Natural killer cell (primary cell): ENCODE data around the gene BIN1. TPM values are rescaled to one million over a fixed set of nuclear protein-coding genes. Genes with fewer than 3 reads are reported as not detected.

Experiments used
- ATAC-seq, 3 donors: fragments of 150-1000 bp in 2 of 3; fragments of 200-7000 bp in 1 of 3; cut with Tn5 transposase; 1 replicate in 1 of 3; 2 replicates in 2 of 3; pipeline ENCODE4 v1.10.0; 2021; ENCODE audit warnings: mild to moderate bottlenecking in 2 of 3, moderate library complexity in 2 of 3
- DNase-seq, 2 donors: peaks; one replicate each; pipeline versions ENCODE4 v3.0.0 to v3.0.0-alpha.2; 2013 to 2021; ENCODE audit warnings: mixed read lengths in 1 of 2
- H3K27ac ChIP-seq: one replicate; pipeline ENCODE4 v1.5.1; 2013; ENCODE audit warnings: mild to moderate bottlenecking, low read length
- H3K27me3 ChIP-seq: one replicate; pipeline ENCODE4 v1.6.1; 2013; ENCODE audit warnings: low read length; ENCODE audit not compliant: control insufficient read depth, insufficient read depth
- H3K36me3 ChIP-seq: one replicate; pipeline ENCODE4 v1.6.1; 2013; ENCODE audit warnings: low read length; ENCODE audit not compliant: control insufficient read depth, insufficient read depth
- H3K4me1 ChIP-seq: one replicate; pipeline ENCODE4 v1.6.1; 2013; ENCODE audit warnings: low read length; ENCODE audit not compliant: control insufficient read depth, insufficient read depth
- H3K4me3 ChIP-seq: one replicate; pipeline ENCODE4 v1.5.1; 2013; ENCODE audit warnings: low read length
- H3K9me3 ChIP-seq: one replicate; pipeline ENCODE4 v1.6.1; 2013; ENCODE audit warnings: low read length; ENCODE audit not compliant: control insufficient read depth, insufficient read depth
- H3K27ac Mint-ChIP-seq, 2 donors: one replicate each; pipeline ENCODE4 v1.8.0; 2022; ENCODE audit warnings: mild to moderate bottlenecking in 2 of 2, mixed read lengths in 2 of 2, moderate library complexity in 1 of 2
- H3K27me3 Mint-ChIP-seq, 2 donors: one replicate each; pipeline ENCODE4 v1.8.0; 2022; ENCODE audit warnings: low read depth in 2 of 2, mixed read lengths in 2 of 2
- H3K36me3 Mint-ChIP-seq: one replicate; pipeline ENCODE4 v1.8.0; 2022; ENCODE audit warnings: mixed read lengths
- H3K4me1 Mint-ChIP-seq, 2 donors: one replicate each; pipeline ENCODE4 v1.8.0; 2022; ENCODE audit warnings: mixed read lengths in 2 of 2
- H3K4me3 Mint-ChIP-seq: one replicate; pipeline ENCODE4 v1.8.0; 2022; ENCODE audit warnings: mild to moderate bottlenecking, moderate library complexity, mixed read lengths
- H3K9me3 Mint-ChIP-seq, 2 donors: one replicate each; pipeline ENCODE4 v1.8.0; 2022; ENCODE audit warnings: mixed read lengths in 2 of 2
- CTCF ChIP-seq: fragments of 200-600 bp; IDR thresholded peaks from one replicate; pipeline ENCODE4 v1.8.0; 2022; ENCODE audit warnings: antibody characterized with exemption
- whole genome bisulfite sequencing: methylation state at CpG from one replicate; pipeline ENCODE4 v1.1.7; 2013; ENCODE audit warnings: missing lambda C conversion rate; ENCODE audit not compliant: insufficient coverage; 5-methylcytosine and 5-hydroxymethylcytosine counted together
- intact Hi-C: fragments of 100-400 bp; cut with micrococcal nuclease; formaldehyde crosslinking; loops from one replicate; pipeline ENCODE4 v1.14.2; 2022
- total RNA-seq, 4 donors: library from RNA; stranded (reverse); fragments of 120-200 nt in 1 of 4; gene quantifications; one replicate each; pipeline versions ENCODE4 v1.2.3 to v1.2.4, GENCODE V29; 2013 to 2022

Gene BIN1
- total RNA-seq, 3 donors from 2014 or later (not counting 1 experiment from before 2014, with no cell fraction given), result 73.5 to 131 (median 107) TPM

GRCh38 chr2:127074358-127074757 lies 32.6 kb downstream of the BIN1 start:
- Mint-ChIP-seq H3K4me1 (peaks cover 54 to 75% of the 10 kb centered on the region in 2 donors), H3K27me3 (no peaks in the 10 kb centered on the region), H3K4me3 (no peak overlapping the region), H3K27ac (peak overlapping the region; percentile 65 to 97), H3K9me3 (no peaks in the 10 kb centered on the region), H3K36me3 (no peaks in the 10 kb centered on the region)
- intact Hi-C loops, result no loop called here
- DNase-seq (no peak), ATAC-seq (no peak)
- Histone ChIP-seq H3K9me3 (no peaks in the 10 kb centered on the region), H3K4me1 (peaks cover 60% of the 10 kb centered on the region), H3K27me3 (no peaks in the 10 kb centered on the region), H3K27ac (no peak overlapping the region), H3K36me3 (peaks cover 46% of the 10 kb centered on the region), H3K4me3 (no peak overlapping the region)
- no peak for TF ChIP-seq CTCF
- WGBS, result 92% methylated on average over 3 of the region's 3 CpGs

GRCh38 chr2:127072970-127073369 lies 34.0 kb downstream of the BIN1 start:
- H3K27ac Mint-ChIP-seq, result no peak overlapping the region

GRCh38 chr2:127072396-127072795 lies 34.6 kb downstream of the BIN1 start:
- Mint-ChIP-seq H3K27me3 (no peaks in the 10 kb centered on the region), H3K9me3 (no peaks in the 10 kb centered on the region), H3K27ac (peak overlapping the region; percentile 57 to 62), H3K36me3 (no peaks in the 10 kb centered on the region), H3K4me1 (peaks cover 48 to 69% of the 10 kb centered on the region in 2 donors), H3K4me3 (no peak overlapping the region)
- Histone ChIP-seq H3K27me3 (no peaks in the 10 kb centered on the region), H3K4me3 (no peak overlapping the region), H3K36me3 (peaks cover 64% of the 10 kb centered on the region), H3K4me1 (peaks cover 59% of the 10 kb centered on the region), H3K9me3 (no peaks in the 10 kb centered on the region), H3K27ac (no peak overlapping the region)
- intact Hi-C loops, result no loop called here
- WGBS, result 94% methylated on average over 9 of the region's 9 CpGs
- DNase-seq (no peak), ATAC-seq (no peak)
- no peak for TF ChIP-seq CTCF

More at GRCh38 chr2:127072970-127073369, 34.0 kb downstream of the BIN1 start:
- ATAC-seq (no peak), DNase-seq (no peak)
- H3K27me3 Mint-ChIP-seq, result no peaks in the 10 kb centered on the region
- Histone ChIP-seq H3K4me1 (peaks cover 59% of the 10 kb centered on the region), H3K36me3 (peaks cover 58% of the 10 kb centered on the region), H3K27me3 (no peaks in the 10 kb centered on the region), H3K9me3 (no peaks in the 10 kb centered on the region), H3K27ac (no peak overlapping the region), H3K4me3 (no peak overlapping the region)
- no peak overlapping the region for H3K4me3 Mint-ChIP-seq
- no peaks in the 10 kb centered on the region for H3K9me3 Mint-ChIP-seq
- TF ChIP-seq CTCF, result no peak
- intact Hi-C loops, result no loop called here
- 94% methylated on average over 15 of the region's 15 CpGs for WGBS
- H3K36me3 Mint-ChIP-seq, result no peaks in the 10 kb centered on the region
- peaks cover 50 to 71% of the 10 kb centered on the region in 2 donors for H3K4me1 Mint-ChIP-seq

- Mint-ChIP-seq H3K27ac (peak overlapping the region; percentile 57 to 62), H3K4me1 (peaks cover 44 to 64% of the 10 kb centered on the region in 2 donors), H3K36me3 (no peaks in the 10 kb centered on the region), H3K9me3 (no peaks in the 10 kb centered on the region), H3K27me3 (no peaks in the 10 kb centered on the region), H3K4me3 (no peak overlapping the region)
- Histone ChIP-seq H3K4me3 (no peak overlapping the region), H3K27me3 (no peaks in the 10 kb centered on the region), H3K36me3 (peaks cover 69% of the 10 kb centered on the region), H3K9me3 (no peaks in the 10 kb centered on the region), H3K4me1 (peaks cover 56% of the 10 kb centered on the region), H3K27ac (no peak overlapping the region)
- DNase-seq (no peak), ATAC-seq (no peak)
- TF ChIP-seq CTCF, result no peak
- intact Hi-C loops, result no loop called here
- 93% methylated on average over 9 of the region's 9 CpGs for WGBS
Observed at GRCh38 chr2:127071901-127072328, 35.0 kb downstream of the BIN1 start.
